Neural progenitor cell (in vitro differentiated cells): ENCODE results near the gene SERPINA12. TPM values are rescaled to one million over a fixed set of nuclear protein-coding genes. Genes with fewer than 3 reads are reported as not detected.

Source experiments
- DNase-seq: peaks from one replicate; pipeline ENCODE4 v3.0.0-alpha.2; 2016; ENCODE audit warnings: low spot score
- H2AFZ ChIP-seq: fragments of 200-600 bp; sonication (generic); replicated peaks from 2 replicates; pipeline ENCODE4 v1.6.1; 2016; ENCODE audit warnings: antibody characterized with exemption
- H3F3A ChIP-seq: fragments of 200-600 bp; sonication (generic); 2 replicates; pipeline ENCODE4 v1.6.1; 2016; ENCODE audit warnings: antibody characterized with exemption, low read depth
- H3K27ac ChIP-seq: fragments of 200-600 bp; sonication (generic); 2 replicates; pipeline ENCODE4 v1.5.1; 2016; ENCODE audit warnings: mild to moderate bottlenecking
- H3K27me3 ChIP-seq: fragments of 200-600 bp; sonication (generic); 2 replicates; pipeline ENCODE4 v1.6.1; 2016; ENCODE audit warnings: mild to moderate bottlenecking, moderate library complexity
- H3K36me3 ChIP-seq: fragments of 200-600 bp; sonication (generic); 2 replicates; pipeline ENCODE4 v1.5.1; 2016
- H3K4me1 ChIP-seq: fragments of 200-600 bp; sonication (generic); 2 replicates; pipeline ENCODE4 v1.6.1; 2016; ENCODE audit warnings: mixed run types
- H3K4me2 ChIP-seq: fragments of 200-600 bp; sonication (generic); 2 replicates; pipeline ENCODE4 v1.6.1; 2016
- H3K4me3 ChIP-seq: fragments of 200-600 bp; sonication (generic); 2 replicates; pipeline ENCODE4 v1.5.1; 2016
- H3K79me2 ChIP-seq: fragments of 200-600 bp; sonication (generic); 2 replicates; pipeline ENCODE4 v1.6.1; 2016; ENCODE audit warnings: low read depth
- H3K9ac ChIP-seq: fragments of 200-600 bp; sonication (generic); 2 replicates; pipeline ENCODE4 v1.6.1; 2016
- H3K9me3 ChIP-seq: fragments of 200-600 bp; sonication (generic); 2 replicates; pipeline ENCODE4 v1.5.1; 2016; ENCODE audit warnings: low read depth
- H4K20me1 ChIP-seq: fragments of 200-600 bp; sonication (generic); 2 replicates; pipeline ENCODE4 v1.6.1; 2016; ENCODE audit warnings: low read depth
- H3K27ac Mint-ChIP-seq: 3 replicates; pipeline ENCODE4 v1.8.0; 2021; ENCODE audit warnings: mixed read lengths
- H3K27me3 Mint-ChIP-seq: 2 replicates; pipeline ENCODE4 v1.8.0; 2022; ENCODE audit warnings: low read depth, mild to moderate bottlenecking, inconsistent platforms, moderate library complexity, mixed read lengths; ENCODE audit not compliant: insufficient read depth
- H3K36me3 Mint-ChIP-seq: 3 replicates; pipeline ENCODE4 v1.8.0; 2021; ENCODE audit warnings: mixed read lengths
- H3K4me1 Mint-ChIP-seq: 3 replicates; pipeline ENCODE4 v1.8.0; 2021; ENCODE audit warnings: mixed read lengths
- H3K4me3 Mint-ChIP-seq: 3 replicates; pipeline ENCODE4 v1.8.0; 2021; ENCODE audit warnings: mild to moderate bottlenecking, moderate library complexity, mixed read lengths
- H3K9me3 Mint-ChIP-seq: 3 replicates; pipeline ENCODE4 v1.8.0; 2020; ENCODE audit warnings: mixed read lengths
- EZH2 ChIP-seq: fragments of 200-600 bp; sonication (generic); IDR thresholded peaks from 2 replicates; pipeline ENCODE4 v1.6.1; 2017; ENCODE audit warnings: antibody characterized with exemption, mild to moderate bottlenecking, moderate library complexity
- EZH2phosphoT487 ChIP-seq: fragments of 200-600 bp; sonication (generic); IDR thresholded peaks from 2 replicates; pipeline ENCODE4 v1.6.1; 2017; ENCODE audit warnings: antibody characterized with exemption
- total RNA-seq: library from RNA; depleted of rRNA; stranded (reverse); fragments of >200 nt; gene quantifications from 2 replicates; pipeline ENCODE4 v1.2.3, GENCODE V29; 2015; ENCODE audit warnings: low replicate concordance
- TF ChIP-seq, protein P1 (sequence below): fragments of 200-600 bp; sonication (generic); IDR thresholded peaks from 2 replicates; pipeline ENCODE4 v1.5.1; 2017; ENCODE audit warnings: antibody characterized with exemption, mild to moderate bottlenecking

The SERPINA12 gene
- total RNA-seq, 1 donor from 2014 or later, result not detected

DNA sequence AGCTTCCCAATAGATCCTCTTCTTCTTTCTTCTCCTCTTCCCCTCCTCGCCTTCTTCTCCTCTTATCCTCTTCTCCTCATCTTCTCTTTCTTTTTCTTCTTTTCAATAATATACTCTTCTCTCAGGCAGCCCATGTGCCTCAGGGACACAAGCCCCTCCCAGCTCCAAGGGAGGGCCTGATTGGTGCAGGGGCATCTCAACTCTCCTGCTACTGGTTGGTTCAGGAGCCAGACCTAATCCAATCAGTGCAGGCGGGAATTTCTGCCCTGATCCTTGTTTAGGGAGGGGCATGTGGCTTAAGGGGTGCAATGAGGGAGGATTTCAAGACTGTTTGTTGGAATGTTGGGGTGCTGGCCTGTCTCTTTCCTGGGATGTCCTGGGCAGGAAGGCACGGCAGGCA lies 9.0 kb downstream of the SERPINA12 start:
- no peak overlapping the region for H3K4me3 ChIP-seq
- H3K9me3 ChIP-seq, result no peaks in the 10 kb centered on the region
- no peaks in the 10 kb centered on the region for H3K27me3 ChIP-seq
- TF ChIP-seq EZH2phosphoT487 (no peak), EZH2 (no peak)
- TF ChIP-seq, protein P1, sequence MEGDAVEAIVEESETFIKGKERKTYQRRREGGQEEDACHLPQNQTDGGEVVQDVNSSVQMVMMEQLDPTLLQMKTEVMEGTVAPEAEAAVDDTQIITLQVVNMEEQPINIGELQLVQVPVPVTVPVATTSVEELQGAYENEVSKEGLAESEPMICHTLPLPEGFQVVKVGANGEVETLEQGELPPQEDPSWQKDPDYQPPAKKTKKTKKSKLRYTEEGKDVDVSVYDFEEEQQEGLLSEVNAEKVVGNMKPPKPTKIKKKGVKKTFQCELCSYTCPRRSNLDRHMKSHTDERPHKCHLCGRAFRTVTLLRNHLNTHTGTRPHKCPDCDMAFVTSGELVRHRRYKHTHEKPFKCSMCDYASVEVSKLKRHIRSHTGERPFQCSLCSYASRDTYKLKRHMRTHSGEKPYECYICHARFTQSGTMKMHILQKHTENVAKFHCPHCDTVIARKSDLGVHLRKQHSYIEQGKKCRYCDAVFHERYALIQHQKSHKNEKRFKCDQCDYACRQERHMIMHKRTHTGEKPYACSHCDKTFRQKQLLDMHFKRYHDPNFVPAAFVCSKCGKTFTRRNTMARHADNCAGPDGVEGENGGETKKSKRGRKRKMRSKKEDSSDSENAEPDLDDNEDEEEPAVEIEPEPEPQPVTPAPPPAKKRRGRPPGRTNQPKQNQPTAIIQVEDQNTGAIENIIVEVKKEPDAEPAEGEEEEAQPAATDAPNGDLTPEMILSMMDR, result no peak
- no peaks in the 10 kb centered on the region for H4K20me1 ChIP-seq
- H3F3A ChIP-seq, result no peaks in the 10 kb centered on the region
- H3K4me1 Mint-ChIP-seq, result no peaks in the 10 kb centered on the region
- no peak overlapping the region for H3K4me2 ChIP-seq
- no peak overlapping the region for H3K27ac Mint-ChIP-seq
- no peaks in the 10 kb centered on the region for H3K79me2 ChIP-seq
- peaks cover 5% of the 10 kb centered on the region for H3K27me3 Mint-ChIP-seq
- no peak for DNase-seq
- H3K4me1 ChIP-seq, result no peaks in the 10 kb centered on the region
- H3K27ac ChIP-seq, result no peak overlapping the region
- H2AFZ ChIP-seq, result no peak overlapping the region
- no peaks in the 10 kb centered on the region for H3K9me3 Mint-ChIP-seq
- H3K4me3 Mint-ChIP-seq, result no peak overlapping the region
- H3K36me3 Mint-ChIP-seq, result no peaks in the 10 kb centered on the region
- H3K36me3 ChIP-seq, result no peaks in the 10 kb centered on the region
- H3K9ac ChIP-seq, result no peak overlapping the region

DNA sequence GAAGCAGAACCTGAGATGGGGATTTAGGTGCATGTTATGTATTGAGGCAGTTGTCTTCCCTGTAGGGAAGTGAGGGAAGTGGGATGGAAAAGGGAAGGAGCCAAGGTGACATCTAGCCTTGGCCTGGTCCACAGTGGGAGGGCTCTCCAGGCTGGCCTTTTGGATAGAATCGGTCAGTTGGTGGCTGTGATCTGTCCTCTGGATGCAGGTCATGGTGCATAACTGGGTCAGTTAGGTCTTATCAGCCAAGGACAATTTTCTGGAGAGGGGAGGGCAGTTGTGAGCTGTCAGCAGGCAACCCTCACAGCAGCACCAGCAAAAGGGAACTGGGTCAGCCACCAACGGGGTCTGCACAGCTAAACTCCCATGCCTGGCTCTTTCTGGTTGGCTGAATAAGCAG lies 9.6 kb downstream of the SERPINA12 start:
- Mint-ChIP-seq H3K4me1 (no peaks in the 10 kb centered on the region), H3K4me3 (no peak overlapping the region), H3K27ac (no peak overlapping the region), H3K36me3 (no peaks in the 10 kb centered on the region), H3K9me3 (no peaks in the 10 kb centered on the region), H3K27me3 (peaks cover 5% of the 10 kb centered on the region)
- no peak overlapping the region for H3K4me3 ChIP-seq
- H3K27me3 ChIP-seq, result no peaks in the 10 kb centered on the region
- H4K20me1 ChIP-seq, result no peaks in the 10 kb centered on the region
- H3K9me3 ChIP-seq, result no peaks in the 10 kb centered on the region
- no peak overlapping the region for H3K9ac ChIP-seq
- H3K4me1 ChIP-seq, result no peaks in the 10 kb centered on the region
- H3F3A ChIP-seq, result no peaks in the 10 kb centered on the region
- no peak for DNase-seq
- no peak overlapping the region for H3K4me2 ChIP-seq
- H2AFZ ChIP-seq, result no peak overlapping the region
- no peaks in the 10 kb centered on the region for H3K79me2 ChIP-seq
- H3K27ac ChIP-seq, result no peak overlapping the region
- no peaks in the 10 kb centered on the region for H3K36me3 ChIP-seq
- TF ChIP-seq EZH2phosphoT487, result no peak
- TF ChIP-seq EZH2, result no peak
- TF ChIP-seq, protein P1, result no peak

DNA sequence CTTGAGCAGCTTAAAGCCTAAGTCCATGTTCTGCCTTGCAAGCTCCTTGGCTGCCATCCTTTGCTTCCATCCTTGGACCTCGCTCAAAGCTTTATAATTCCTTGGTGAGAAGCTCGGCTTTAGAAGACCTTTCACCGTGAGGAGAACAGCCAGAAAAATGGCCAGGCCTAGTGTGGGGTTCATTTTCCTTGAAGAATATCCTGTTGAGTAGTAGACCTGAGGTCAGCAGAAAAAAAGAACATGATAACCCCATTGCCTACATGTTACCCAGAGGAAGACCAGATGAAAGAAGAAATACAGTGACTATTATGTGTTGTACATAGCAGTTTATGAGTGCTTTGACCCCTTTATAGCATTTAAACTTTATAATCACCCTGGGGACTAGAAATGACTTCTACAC lies 11.1 kb downstream of the SERPINA12 start:
- peaks cover 2% of the 10 kb centered on the region for H3K9me3 Mint-ChIP-seq
- Histone ChIP-seq H4K20me1 (no peaks in the 10 kb centered on the region), H3K4me3 (no peak overlapping the region), H3K9ac (no peak overlapping the region), H3K4me1 (no peaks in the 10 kb centered on the region), H3K9me3 (no peaks in the 10 kb centered on the region), H3K79me2 (no peaks in the 10 kb centered on the region), H3K4me2 (no peak overlapping the region), H3F3A (no peaks in the 10 kb centered on the region), H3K36me3 (no peaks in the 10 kb centered on the region), H3K27ac (no peak overlapping the region), H3K27me3 (no peaks in the 10 kb centered on the region), H2AFZ (no peak overlapping the region)
- DNase-seq, result no peak
- H3K4me3 Mint-ChIP-seq, result no peak overlapping the region
- no peaks in the 10 kb centered on the region for H3K4me1 Mint-ChIP-seq
- no peak overlapping the region for H3K27ac Mint-ChIP-seq
- peaks cover 3% of the 10 kb centered on the region for H3K27me3 Mint-ChIP-seq
- H3K36me3 Mint-ChIP-seq, result no peaks in the 10 kb centered on the region
- TF ChIP-seq, protein P1, result no peak
- TF ChIP-seq EZH2 (no peak), EZH2phosphoT487 (no peak)

DNA sequence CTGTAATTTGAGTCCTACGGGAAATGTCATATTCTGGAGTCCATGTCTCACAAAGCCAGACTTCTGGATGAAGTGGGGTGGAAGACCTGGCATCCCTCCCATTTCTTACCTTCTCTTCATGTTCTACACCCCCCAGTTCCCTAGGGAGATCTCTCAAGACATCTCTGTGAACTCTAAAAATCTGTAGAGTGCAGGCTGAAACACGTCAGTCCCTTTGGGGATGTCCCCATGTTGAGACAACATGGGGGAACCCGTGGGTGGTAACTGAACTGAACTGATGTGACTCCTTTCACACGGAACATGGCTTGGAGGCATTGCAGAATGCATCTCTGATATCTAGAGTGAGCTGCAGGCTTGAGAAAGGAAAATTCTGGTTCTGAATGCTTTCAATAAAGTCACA lies 15.2 kb downstream of the SERPINA12 start:
- no peak overlapping the region for H2AFZ ChIP-seq
- Mint-ChIP-seq H3K36me3 (no peaks in the 10 kb centered on the region), H3K9me3 (peaks cover 3% of the 10 kb centered on the region), H3K4me3 (no peak overlapping the region), H3K27ac (no peak overlapping the region), H3K27me3 (no peaks in the 10 kb centered on the region), H3K4me1 (no peaks in the 10 kb centered on the region)
- no peak overlapping the region for H3K9ac ChIP-seq
- no peak overlapping the region for H3K27ac ChIP-seq
- no peak for DNase-seq
- no peaks in the 10 kb centered on the region for H3K27me3 ChIP-seq
- no peaks in the 10 kb centered on the region for H3K36me3 ChIP-seq
- H3K4me2 ChIP-seq, result no peak overlapping the region
- H4K20me1 ChIP-seq, result no peaks in the 10 kb centered on the region
- no peaks in the 10 kb centered on the region for H3K4me1 ChIP-seq
- no peak overlapping the region for H3K4me3 ChIP-seq
- H3K79me2 ChIP-seq, result no peaks in the 10 kb centered on the region
- TF ChIP-seq, protein P1, result no peak
- TF ChIP-seq EZH2phosphoT487 (no peak), EZH2 (no peak)
- H3K9me3 ChIP-seq, result no peaks in the 10 kb centered on the region
- H3F3A ChIP-seq, result no peaks in the 10 kb centered on the region
